C4-2B (cell line): ENCODE data around the gene DNAJB8.

Experiments used
- H3K27ac ChIP-seq: fragments of 450-650 bp; 2 replicates; pipeline ENCODE4 v1.5.1; 2017
- ZFX ChIP-seq: fragments of 450-650 bp; IDR thresholded peaks from 2 replicates; pipeline ENCODE4 v1.6.1; 2017
- TF ChIP-seq, protein P1 (sequence below): fragments of 450-650 bp; conservative IDR thresholded peaks from 2 replicates; pipeline ENCODE4 v1.5.1; 2017; ENCODE audit warnings: mild to moderate bottlenecking

The DNAJB8 gene

DNA sequence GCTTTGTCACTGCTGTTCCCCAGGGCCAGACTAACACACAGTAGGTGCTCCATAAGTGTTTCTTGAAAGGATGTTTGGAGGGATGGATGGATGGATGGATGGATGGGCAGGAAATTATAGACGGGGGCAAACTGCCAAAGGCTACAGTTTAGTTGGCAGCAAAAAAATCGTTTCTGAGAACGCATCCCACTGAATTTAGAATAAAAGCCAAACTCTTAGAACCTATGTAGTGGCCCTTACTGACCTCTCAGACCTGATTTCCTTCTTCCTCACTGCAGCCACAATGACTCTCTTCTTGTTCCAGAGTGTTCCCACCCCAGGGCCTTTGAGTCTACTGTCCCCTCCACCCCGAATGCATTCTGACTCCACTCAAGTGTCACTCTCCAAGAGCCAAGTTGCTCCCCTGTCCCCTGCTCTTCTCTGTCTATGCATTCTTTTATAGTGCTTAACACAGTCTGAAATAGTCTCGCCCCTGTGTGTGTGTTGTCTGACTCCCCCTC, 31.5 kb upstream of the DNAJB8 start:
- TF ChIP-seq, protein P1, sequence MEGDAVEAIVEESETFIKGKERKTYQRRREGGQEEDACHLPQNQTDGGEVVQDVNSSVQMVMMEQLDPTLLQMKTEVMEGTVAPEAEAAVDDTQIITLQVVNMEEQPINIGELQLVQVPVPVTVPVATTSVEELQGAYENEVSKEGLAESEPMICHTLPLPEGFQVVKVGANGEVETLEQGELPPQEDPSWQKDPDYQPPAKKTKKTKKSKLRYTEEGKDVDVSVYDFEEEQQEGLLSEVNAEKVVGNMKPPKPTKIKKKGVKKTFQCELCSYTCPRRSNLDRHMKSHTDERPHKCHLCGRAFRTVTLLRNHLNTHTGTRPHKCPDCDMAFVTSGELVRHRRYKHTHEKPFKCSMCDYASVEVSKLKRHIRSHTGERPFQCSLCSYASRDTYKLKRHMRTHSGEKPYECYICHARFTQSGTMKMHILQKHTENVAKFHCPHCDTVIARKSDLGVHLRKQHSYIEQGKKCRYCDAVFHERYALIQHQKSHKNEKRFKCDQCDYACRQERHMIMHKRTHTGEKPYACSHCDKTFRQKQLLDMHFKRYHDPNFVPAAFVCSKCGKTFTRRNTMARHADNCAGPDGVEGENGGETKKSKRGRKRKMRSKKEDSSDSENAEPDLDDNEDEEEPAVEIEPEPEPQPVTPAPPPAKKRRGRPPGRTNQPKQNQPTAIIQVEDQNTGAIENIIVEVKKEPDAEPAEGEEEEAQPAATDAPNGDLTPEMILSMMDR, result peak; percentile 80
- TF ChIP-seq ZFX, result no peak

DNA sequence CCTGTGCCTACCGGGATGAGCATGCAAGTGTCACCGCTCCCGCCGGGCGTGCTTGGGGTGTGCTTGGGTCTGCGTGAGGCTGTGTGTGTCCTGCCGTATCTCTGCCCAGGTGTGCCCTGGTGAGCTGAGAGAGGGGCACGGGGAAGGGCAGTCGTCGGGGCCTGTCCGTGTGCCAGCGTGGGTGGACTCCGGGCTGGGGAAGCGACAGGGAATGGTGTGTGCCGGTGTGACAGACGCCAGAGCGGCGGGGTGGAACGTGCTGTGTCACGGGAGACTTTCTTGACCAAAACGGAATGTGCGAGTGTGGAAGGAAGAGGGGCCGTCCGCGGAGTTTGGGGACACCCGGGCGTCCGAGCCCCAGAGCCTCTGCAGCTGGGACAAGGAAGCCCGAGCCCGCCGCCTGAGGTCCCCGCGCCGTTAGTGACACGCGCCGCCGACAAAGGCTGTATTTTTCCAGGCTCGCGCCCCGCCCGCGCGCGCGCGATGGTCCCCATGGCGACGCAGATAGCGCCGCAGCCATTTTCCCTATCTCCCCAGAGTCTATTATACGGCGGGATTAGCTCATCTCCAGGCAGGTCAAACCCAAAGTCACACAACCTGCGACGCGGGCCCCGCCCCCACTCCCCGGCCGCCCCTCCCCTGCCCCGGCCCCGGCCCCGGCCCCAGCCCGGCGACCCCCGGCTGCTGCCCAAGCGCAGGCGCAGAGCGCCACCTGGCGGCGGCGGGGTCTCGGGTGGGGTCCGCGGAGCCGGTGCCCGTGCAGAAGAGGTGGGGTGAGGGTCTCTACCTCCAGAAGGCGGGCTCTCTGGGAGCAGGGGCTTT, 30.8 kb upstream of the DNAJB8 start:
- no peak for TF ChIP-seq ZFX
- TF ChIP-seq, protein P1, result peak; percentile 98
- peak overlapping the region; percentile 78 for H3K27ac ChIP-seq

More for the DNA sequence above, 31.5 kb upstream of the DNAJB8 start:
- peak overlapping the region; percentile 78 for H3K27ac ChIP-seq

DNA sequence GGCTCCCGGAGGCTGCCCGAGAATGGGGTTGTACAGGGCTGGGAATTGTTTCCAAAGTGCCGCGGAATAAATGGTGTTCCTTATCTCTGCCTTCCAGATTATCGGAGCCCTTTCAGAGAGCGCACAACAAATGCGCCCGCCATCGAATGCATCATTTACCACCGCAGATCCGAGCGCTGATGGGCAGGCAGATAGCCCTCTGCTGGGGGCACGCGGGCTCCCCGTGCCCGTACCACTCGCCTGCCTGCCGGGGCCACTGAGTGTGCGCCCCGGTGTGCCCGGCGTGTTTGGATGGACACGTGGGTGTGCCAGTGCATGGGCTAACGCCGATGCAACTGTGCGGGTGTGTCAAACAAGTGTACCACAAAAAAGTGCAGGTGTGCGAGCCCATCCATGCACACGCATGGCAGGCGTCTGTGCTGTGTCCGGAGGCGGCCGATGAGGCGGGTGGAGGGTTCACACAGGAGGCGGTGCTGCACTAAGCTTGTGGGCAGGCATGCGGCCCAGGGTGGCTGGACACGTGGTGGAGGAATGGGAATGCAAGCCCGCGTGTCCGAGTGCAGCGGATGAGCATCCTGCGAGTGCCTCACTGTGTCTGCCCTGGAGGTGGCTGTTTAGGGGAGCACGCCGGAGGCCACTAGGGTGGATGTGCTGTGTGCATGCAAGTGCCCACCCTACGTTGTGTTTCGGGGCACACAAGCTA, 30.1 kb upstream of the DNAJB8 start:
- H3K27ac ChIP-seq, result peak overlapping the region; percentile 78
- TF ChIP-seq ZFX, result no peak
- TF ChIP-seq, protein P1, result no peak

DNA sequence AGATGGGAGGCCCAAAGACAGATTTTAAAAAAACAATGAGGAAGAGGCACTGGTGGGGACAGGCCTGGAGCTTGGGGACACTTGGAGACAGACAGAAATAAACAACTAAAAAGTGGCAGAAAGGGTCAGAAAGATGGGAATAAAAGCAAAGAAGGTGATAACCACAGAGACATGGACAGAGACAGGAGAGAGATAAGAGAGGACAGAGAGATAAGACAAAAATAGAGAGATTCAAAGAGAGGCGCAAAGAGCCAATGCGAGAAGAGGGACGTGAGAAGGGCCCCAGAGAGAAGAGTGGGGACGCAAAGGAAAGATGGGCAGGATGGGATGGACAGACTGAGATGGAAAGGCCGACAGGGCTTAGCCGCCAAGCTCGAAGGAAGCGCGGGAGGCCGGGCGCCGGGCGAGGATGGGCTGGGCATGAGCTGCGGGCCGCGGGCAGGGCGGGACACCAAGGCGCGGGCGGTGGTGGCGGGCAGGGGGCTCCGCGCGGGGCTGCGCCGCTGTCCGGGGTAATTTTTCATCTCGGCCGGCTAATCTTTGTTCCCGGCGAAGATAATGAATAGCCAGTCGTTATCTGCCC, 29.4 kb upstream of the DNAJB8 start:
- peak overlapping the region; percentile 78 for H3K27ac ChIP-seq
- no peak for TF ChIP-seq ZFX
- TF ChIP-seq, protein P1, result no peak

DNA sequence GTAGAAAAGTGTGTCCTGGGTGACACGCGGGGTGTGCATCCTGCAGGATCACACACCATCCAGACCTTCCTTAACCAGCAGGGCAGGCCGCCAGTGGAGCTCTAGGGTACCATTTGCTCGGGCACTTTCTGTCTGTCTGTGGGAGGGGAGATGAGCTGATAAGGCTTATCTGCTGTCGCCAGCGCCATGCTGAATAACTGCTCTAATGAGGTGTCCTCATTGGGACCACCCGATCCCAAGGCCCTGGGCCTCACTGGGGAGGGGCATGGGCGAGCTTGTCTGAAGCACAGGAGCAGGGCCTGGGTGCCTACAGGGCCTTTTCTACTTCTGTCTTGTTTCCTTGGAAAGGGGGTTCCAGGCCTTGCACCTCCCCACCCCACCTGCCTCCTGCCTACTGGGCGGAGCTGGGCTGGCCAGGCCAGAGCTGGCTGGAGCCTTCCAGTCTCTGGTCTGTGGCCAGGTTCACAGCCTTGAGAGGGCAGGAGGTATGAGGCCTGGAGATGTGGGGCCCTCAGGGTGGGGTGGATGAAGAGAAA, 28.8 kb upstream of the DNAJB8 start:
- TF ChIP-seq, protein P1, result no peak
- TF ChIP-seq ZFX, result peak; percentile 18; the same call in 1 of the 2 replicates
- H3K27ac ChIP-seq, result peak overlapping the region; percentile 44

DNA sequence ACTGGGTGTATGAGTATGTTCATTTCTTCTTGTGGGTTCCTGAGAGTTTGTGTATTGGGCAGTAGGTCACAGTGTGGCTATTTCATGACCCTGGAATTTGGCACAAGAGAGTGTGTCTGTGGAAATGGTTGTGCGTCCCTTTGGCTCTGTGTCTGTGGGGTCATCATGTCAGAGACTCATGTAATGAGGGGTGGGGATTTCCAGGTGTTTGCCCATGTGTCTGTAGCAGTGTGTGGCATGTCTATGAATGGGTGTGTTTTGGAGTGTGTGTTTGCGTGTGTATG, 27.6 kb upstream of the DNAJB8 start:
- TF ChIP-seq ZFX, result no peak
- TF ChIP-seq, protein P1, result no peak
- H3K27ac ChIP-seq, result peak overlapping the region; percentile 99
